Erythroblast (primary cell): Measurements from ENCODE around the gene ANKRD6.

ENCODE experiments used
- GATA1 ChIP-seq: IDR thresholded peaks from 2 replicates; pipeline ENCODE4 v1.6.1; 2011; ENCODE audit warnings: low read depth, mild to moderate bottlenecking, control low read depth, low read length, moderate library complexity
- POLR2A ChIP-seq: IDR thresholded peaks from 2 replicates; pipeline ENCODE4 v1.6.1; 2011; ENCODE audit warnings: mild to moderate bottlenecking, low read length

DNA sequence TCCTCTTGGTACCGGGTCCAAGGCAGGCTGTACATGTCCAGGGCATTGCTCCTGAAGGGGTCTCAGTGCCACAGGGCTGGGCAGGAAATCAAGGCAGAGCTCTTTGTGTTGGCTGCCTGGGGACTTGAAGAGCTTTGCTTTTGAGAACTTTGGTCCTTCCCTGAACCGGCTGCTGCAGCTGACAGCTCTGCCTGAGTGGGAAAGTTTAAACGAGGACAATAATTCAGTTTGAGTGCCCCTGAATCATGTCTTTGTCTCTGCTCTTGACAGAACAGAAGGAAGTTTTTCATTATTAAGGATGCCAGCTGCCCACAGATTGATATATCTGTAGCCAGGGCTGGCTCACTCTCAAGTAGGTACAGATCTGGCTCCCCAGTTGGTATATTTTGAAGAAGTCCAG is 56.1 kb downstream of the ANKRD6 start:
- no peak for TF ChIP-seq POLR2A
- TF ChIP-seq GATA1: no peak
